ENCODE data around the gene RAD23B. TPM values are rescaled to one million over a fixed set of nuclear protein-coding genes. Genes with fewer than 3 reads are reported as not detected.

Gene RAD23B
- total RNA-seq, 1 donor from 2014 or later, result 92.4 TPM

GRCh38 chr9:107330420-107330819, 47.3 kb downstream of the RAD23B start:
- no peak overlapping the region for H3K27ac ChIP-seq (ENCODE audit: low read depth, low read length)
- H3K4me3 ChIP-seq (ENCODE audit: low read length in 3 of 3), result no peak overlapping the region
- H3K4me1 ChIP-seq (ENCODE audit: control insufficient read depth in 3 of 3, insufficient read depth in 3 of 3, low read length in 3 of 3), result no peaks in the 10 kb centered on the region
- peaks cover 14 to 47% (median 43%) of the 10 kb centered on the region in 3 donors for H3K36me3 ChIP-seq (ENCODE audit: control insufficient read depth in 3 of 3, insufficient read depth in 3 of 3, low read length in 3 of 3)
- no peaks in the 10 kb centered on the region for H3K9me3 ChIP-seq (ENCODE audit: control insufficient read depth in 3 of 3, low read length in 3 of 3)
- no peak overlapping the region for H3K9ac ChIP-seq (ENCODE audit: low read depth in 1 of 3, low read length in 3 of 3)
- H3K27me3 ChIP-seq (ENCODE audit: control insufficient read depth in 3 of 3, insufficient read depth in 3 of 3, low read length in 3 of 3), result no peaks in the 10 kb centered on the region

GRCh38 chr9:107332883-107333282, 49.8 kb downstream of the RAD23B start:
- Histone ChIP-seq H3K27me3 (ENCODE audit: control insufficient read depth in 3 of 3, insufficient read depth in 3 of 3, low read length in 3 of 3) (no peaks in the 10 kb centered on the region), H3K36me3 (ENCODE audit: control insufficient read depth in 3 of 3, insufficient read depth in 3 of 3, low read length in 3 of 3) (peaks cover 14 to 41% (median 40%) of the 10 kb centered on the region in 3 donors), H3K9ac (ENCODE audit: low read depth in 1 of 3, low read length in 3 of 3) (no peak overlapping the region), H3K27ac (ENCODE audit: low read depth, low read length) (no peak overlapping the region), H3K9me3 (ENCODE audit: control insufficient read depth in 3 of 3, low read length in 3 of 3) (no peaks in the 10 kb centered on the region), H3K4me1 (ENCODE audit: control insufficient read depth in 3 of 3, insufficient read depth in 3 of 3, low read length in 3 of 3) (peaks cover 4 to 14% (median 8%) of the 10 kb centered on the region in 3 donors), H3K4me3 (ENCODE audit: low read length in 3 of 3) (no peak overlapping the region)

GRCh38 chr9:107333363-107333762, 50.3 kb downstream of the RAD23B start:
- peaks cover 4 to 18% (median 12%) of the 10 kb centered on the region in 3 donors for H3K4me1 ChIP-seq (ENCODE audit: control insufficient read depth in 3 of 3, insufficient read depth in 3 of 3, low read length in 3 of 3)
- H3K9me3 ChIP-seq (ENCODE audit: control insufficient read depth in 3 of 3, low read length in 3 of 3), result no peaks in the 10 kb centered on the region
- H3K9ac ChIP-seq (ENCODE audit: low read depth in 1 of 3, low read length in 3 of 3), result no peak overlapping the region
- no peak overlapping the region for H3K4me3 ChIP-seq (ENCODE audit: low read length in 3 of 3)
- no peak overlapping the region for H3K27ac ChIP-seq (ENCODE audit: low read depth, low read length)
- H3K36me3 ChIP-seq (ENCODE audit: control insufficient read depth in 3 of 3, insufficient read depth in 3 of 3, low read length in 3 of 3), result peaks cover 14 to 40% (median 38%) of the 10 kb centered on the region in 3 donors
- H3K27me3 ChIP-seq (ENCODE audit: control insufficient read depth in 3 of 3, insufficient read depth in 3 of 3, low read length in 3 of 3), result no peaks in the 10 kb centered on the region

GRCh38 chr9:107334103-107334776, 51.2 kb downstream of the RAD23B start:
- H3K27me3 ChIP-seq (ENCODE audit: control insufficient read depth in 3 of 3, insufficient read depth in 3 of 3, low read length in 3 of 3), result no peaks in the 10 kb centered on the region
- no peak overlapping the region for H3K9ac ChIP-seq (ENCODE audit: low read depth in 1 of 3, low read length in 3 of 3)
- peaks cover 14 to 46% (median 37%) of the 10 kb centered on the region in 3 donors for H3K36me3 ChIP-seq (ENCODE audit: control insufficient read depth in 3 of 3, insufficient read depth in 3 of 3, low read length in 3 of 3)
- H3K4me1 ChIP-seq (ENCODE audit: control insufficient read depth in 3 of 3, insufficient read depth in 3 of 3, low read length in 3 of 3), result peaks cover 8 to 27% (median 16%) of the 10 kb centered on the region in 3 donors
- H3K4me3 ChIP-seq (ENCODE audit: low read length in 3 of 3), result no peak overlapping the region
- no peak overlapping the region for H3K27ac ChIP-seq (ENCODE audit: low read depth, low read length)
- H3K9me3 ChIP-seq (ENCODE audit: control insufficient read depth in 3 of 3, low read length in 3 of 3), result no peaks in the 10 kb centered on the region

- Histone ChIP-seq H3K4me3 (ENCODE audit: low read length in 3 of 3) (no peak overlapping the region), H3K9ac (ENCODE audit: low read depth in 1 of 3, low read length in 3 of 3) (no peak overlapping the region), H3K27ac (ENCODE audit: low read depth, low read length) (no peak overlapping the region), H3K27me3 (ENCODE audit: control insufficient read depth in 3 of 3, insufficient read depth in 3 of 3, low read length in 3 of 3) (no peaks in the 10 kb centered on the region), H3K9me3 (ENCODE audit: control insufficient read depth in 3 of 3, low read length in 3 of 3) (no peaks in the 10 kb centered on the region), H3K4me1 (ENCODE audit: control insufficient read depth in 3 of 3, insufficient read depth in 3 of 3, low read length in 3 of 3) (peaks cover 8 to 27% (median 16%) of the 10 kb centered on the region in 3 donors), H3K36me3 (ENCODE audit: control insufficient read depth in 3 of 3, insufficient read depth in 3 of 3, low read length in 3 of 3) (peaks cover 12 to 41% (median 36%) of the 10 kb centered on the region in 3 donors)
Observed at GRCh38 chr9:107335331-107335730, 52.3 kb downstream of the RAD23B start.

- no peak overlapping the region for H3K4me3 ChIP-seq (ENCODE audit: low read length in 3 of 3)
- no peaks in the 10 kb centered on the region for H3K9me3 ChIP-seq (ENCODE audit: control insufficient read depth in 3 of 3, low read length in 3 of 3)
- H3K9ac ChIP-seq (ENCODE audit: low read depth in 1 of 3, low read length in 3 of 3), result no peak overlapping the region
- H3K36me3 ChIP-seq (ENCODE audit: control insufficient read depth in 3 of 3, insufficient read depth in 3 of 3, low read length in 3 of 3), result peaks cover 9 to 29% (median 28%) of the 10 kb centered on the region in 3 donors
- no peak overlapping the region for H3K27ac ChIP-seq (ENCODE audit: low read depth, low read length)
- no peaks in the 10 kb centered on the region for H3K27me3 ChIP-seq (ENCODE audit: control insufficient read depth in 3 of 3, insufficient read depth in 3 of 3, low read length in 3 of 3)
- peaks cover 8 to 32% (median 16%) of the 10 kb centered on the region in 3 donors for H3K4me1 ChIP-seq (ENCODE audit: control insufficient read depth in 3 of 3, insufficient read depth in 3 of 3, low read length in 3 of 3)
Observed at GRCh38 chr9:107336718-107337360, 53.8 kb downstream of the RAD23B start.

GRCh38 chr9:107337676-107338590, 54.9 kb downstream of the RAD23B start:
- Histone ChIP-seq H3K27ac (ENCODE audit: low read depth, low read length) (no peak overlapping the region), H3K9ac (ENCODE audit: low read depth in 1 of 3, low read length in 3 of 3) (no peak overlapping the region), H3K4me1 (ENCODE audit: control insufficient read depth in 3 of 3, insufficient read depth in 3 of 3, low read length in 3 of 3) (peaks cover 8 to 32% (median 16%) of the 10 kb centered on the region in 3 donors)

GRCh38 chr9:107338911-107339659, 56.0 kb downstream of the RAD23B start:
- H3K27me3 ChIP-seq (ENCODE audit: control insufficient read depth in 3 of 3, insufficient read depth in 3 of 3, low read length in 3 of 3), result no peaks in the 10 kb centered on the region
- peaks cover 8 to 32% (median 16%) of the 10 kb centered on the region in 3 donors for H3K4me1 ChIP-seq (ENCODE audit: control insufficient read depth in 3 of 3, insufficient read depth in 3 of 3, low read length in 3 of 3)
- H3K36me3 ChIP-seq (ENCODE audit: control insufficient read depth in 3 of 3, insufficient read depth in 3 of 3, low read length in 3 of 3), result peaks cover 2 to 9% (median 7%) of the 10 kb centered on the region in 3 donors
- no peak overlapping the region for H3K4me3 ChIP-seq (ENCODE audit: low read length in 3 of 3)
- no peaks in the 10 kb centered on the region for H3K9me3 ChIP-seq (ENCODE audit: control insufficient read depth in 3 of 3, low read length in 3 of 3)
- H3K27ac ChIP-seq (ENCODE audit: low read depth, low read length), result no peak overlapping the region
- no peak overlapping the region for H3K9ac ChIP-seq (ENCODE audit: low read depth in 1 of 3, low read length in 3 of 3)

More at GRCh38 chr9:107337676-107338590, 54.9 kb downstream of the RAD23B start:
- no peaks in the 10 kb centered on the region for H3K9me3 ChIP-seq (ENCODE audit: control insufficient read depth in 3 of 3, low read length in 3 of 3)
- H3K36me3 ChIP-seq (ENCODE audit: control insufficient read depth in 3 of 3, insufficient read depth in 3 of 3, low read length in 3 of 3), result peaks cover 9 to 20% (median 18%) of the 10 kb centered on the region in 3 donors
- H3K27me3 ChIP-seq (ENCODE audit: control insufficient read depth in 3 of 3, insufficient read depth in 3 of 3, low read length in 3 of 3), result no peaks in the 10 kb centered on the region
- no peak overlapping the region for H3K4me3 ChIP-seq (ENCODE audit: low read length in 3 of 3)

GRCh38 chr9:107340920-107341632, 58.0 kb downstream of the RAD23B start:
- no peak overlapping the region for H3K4me3 ChIP-seq (ENCODE audit: low read length in 3 of 3)
- H3K36me3 ChIP-seq (ENCODE audit: control insufficient read depth in 3 of 3, insufficient read depth in 3 of 3, low read length in 3 of 3), result peaks cover 0 to 6% (median 2%) of the 10 kb centered on the region in 3 donors
- H3K9me3 ChIP-seq (ENCODE audit: control insufficient read depth in 3 of 3, low read length in 3 of 3), result no peaks in the 10 kb centered on the region
- no peaks in the 10 kb centered on the region for H3K27me3 ChIP-seq (ENCODE audit: control insufficient read depth in 3 of 3, insufficient read depth in 3 of 3, low read length in 3 of 3)
- H3K9ac ChIP-seq (ENCODE audit: low read depth in 1 of 3, low read length in 3 of 3), result no peak overlapping the region
- H3K27ac ChIP-seq (ENCODE audit: low read depth, low read length), result no peak overlapping the region
- H3K4me1 ChIP-seq (ENCODE audit: control insufficient read depth in 3 of 3, insufficient read depth in 3 of 3, low read length in 3 of 3), result peaks cover 14 to 32% (median 16%) of the 10 kb centered on the region in 3 donors
